ENCODE data around the gene NEGR1. TPM values are rescaled to one million over a fixed set of nuclear protein-coding genes. Genes with fewer than 3 reads are reported as not detected.
A peak's percentile ranks its signal among the peaks of the same experiment; 100 is the strongest.

The NEGR1 gene
- total RNA-seq, 1 donor from 2014 or later = 0.64 TPM

GRCh38 chr1:72122099-72122880 is 160.0 kb downstream of the NEGR1 start:
- peak in 1 of 2 donors; percentile 45 for DNase-seq (ENCODE audit: low read depth in 2 of 2)

DNA sequence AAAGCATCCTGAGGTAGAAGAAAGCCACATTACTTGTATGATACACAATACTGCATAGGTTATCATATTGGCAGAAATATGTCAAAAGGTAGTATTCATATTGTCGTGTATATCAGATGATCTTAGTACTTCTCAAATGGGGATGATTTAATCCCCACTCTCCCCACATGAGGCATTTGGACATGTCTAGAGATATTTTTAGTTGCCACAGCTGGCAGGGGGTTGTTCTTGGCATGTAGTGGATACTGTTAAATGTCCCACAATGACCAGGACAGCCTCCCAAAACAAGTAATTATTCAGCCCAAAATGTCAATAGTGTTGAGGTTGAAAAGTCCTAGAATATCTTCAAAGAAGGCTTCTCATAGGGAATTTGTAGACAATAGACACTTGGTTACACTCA is 162.8 kb downstream of the NEGR1 start:
- no peak for DNase-seq (ENCODE audit: low read depth in 2 of 2)

DNA sequence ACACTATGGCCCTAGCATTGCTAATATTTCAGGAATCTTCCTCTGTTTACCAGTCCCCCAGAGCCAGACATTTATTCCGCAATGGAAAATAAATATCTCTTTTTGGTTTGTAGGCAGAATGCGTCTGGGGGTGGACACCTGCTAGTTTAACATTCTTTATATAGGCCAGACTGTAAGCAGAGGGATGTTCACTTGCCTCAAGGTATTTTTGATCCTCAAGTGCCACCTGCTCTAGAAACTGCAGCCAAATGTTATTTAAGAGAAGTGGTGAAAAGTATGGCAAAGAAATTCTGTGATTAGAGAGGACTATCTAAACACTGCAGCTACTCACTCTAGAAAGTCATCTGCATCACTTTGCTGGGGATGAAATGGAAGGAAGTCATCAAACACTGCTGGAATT is 164.7 kb downstream of the NEGR1 start:
- DNase-seq (ENCODE audit: low read depth in 2 of 2) = no peak

DNA sequence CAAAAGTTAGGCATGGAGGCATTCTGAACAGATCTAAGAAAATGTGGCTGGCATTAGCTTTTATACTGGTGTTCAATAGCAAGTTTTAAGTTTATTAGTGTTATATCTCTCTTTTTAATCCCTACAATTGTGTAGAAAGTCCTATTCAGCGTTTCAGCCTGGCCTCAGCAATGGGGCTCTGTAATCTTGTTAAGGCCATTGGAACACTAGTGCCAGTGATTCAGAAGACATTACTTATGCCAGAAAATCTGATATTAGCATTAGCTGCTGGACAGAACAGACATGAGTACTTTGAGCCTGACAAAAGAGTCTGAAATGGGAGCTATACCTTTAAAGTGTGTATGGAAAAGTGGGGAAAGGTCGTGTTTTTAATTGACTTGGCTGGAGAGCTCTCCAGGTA is 167.0 kb downstream of the NEGR1 start:
- no peak for DNase-seq (ENCODE audit: low read depth in 2 of 2)

DNA sequence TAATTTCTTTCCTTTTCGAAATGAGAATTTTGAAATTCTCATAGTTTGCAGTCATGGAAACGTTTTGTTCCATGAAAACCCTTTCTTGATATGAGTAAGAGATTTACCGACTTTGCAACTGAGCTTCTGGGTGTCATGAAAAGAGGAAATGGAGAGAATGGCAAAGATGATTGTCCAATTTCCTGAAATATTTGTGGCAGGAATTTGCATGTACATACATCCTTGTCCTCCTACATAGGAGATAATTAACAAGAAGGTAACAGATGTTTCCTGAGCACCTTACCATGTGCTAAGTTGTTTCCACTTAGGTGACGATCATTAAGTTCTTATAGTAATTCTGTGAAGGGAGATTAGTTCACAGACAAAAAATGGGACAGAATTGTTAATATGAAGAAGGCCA is 170.7 kb downstream of the NEGR1 start:
- DNase-seq (ENCODE audit: low read depth in 2 of 2) = peak; percentile 7 to 59

- no peak for DNase-seq (ENCODE audit: low read depth in 2 of 2)
Measured at GRCh38 chr1:72109916-72110315, 172.4 kb downstream of the NEGR1 start.

- DNase-seq (ENCODE audit: low read depth in 2 of 2) = no peak
Measured at GRCh38 chr1:72105201-72105600, 177.1 kb downstream of the NEGR1 start.

- DNase-seq (ENCODE audit: low read depth in 2 of 2) = no peak
Measured at GRCh38 chr1:72101840-72102632, 180.3 kb downstream of the NEGR1 start.

- no peak for DNase-seq (ENCODE audit: low read depth in 2 of 2)
Measured at GRCh38 chr1:72100771-72101170, 181.6 kb downstream of the NEGR1 start.

DNA sequence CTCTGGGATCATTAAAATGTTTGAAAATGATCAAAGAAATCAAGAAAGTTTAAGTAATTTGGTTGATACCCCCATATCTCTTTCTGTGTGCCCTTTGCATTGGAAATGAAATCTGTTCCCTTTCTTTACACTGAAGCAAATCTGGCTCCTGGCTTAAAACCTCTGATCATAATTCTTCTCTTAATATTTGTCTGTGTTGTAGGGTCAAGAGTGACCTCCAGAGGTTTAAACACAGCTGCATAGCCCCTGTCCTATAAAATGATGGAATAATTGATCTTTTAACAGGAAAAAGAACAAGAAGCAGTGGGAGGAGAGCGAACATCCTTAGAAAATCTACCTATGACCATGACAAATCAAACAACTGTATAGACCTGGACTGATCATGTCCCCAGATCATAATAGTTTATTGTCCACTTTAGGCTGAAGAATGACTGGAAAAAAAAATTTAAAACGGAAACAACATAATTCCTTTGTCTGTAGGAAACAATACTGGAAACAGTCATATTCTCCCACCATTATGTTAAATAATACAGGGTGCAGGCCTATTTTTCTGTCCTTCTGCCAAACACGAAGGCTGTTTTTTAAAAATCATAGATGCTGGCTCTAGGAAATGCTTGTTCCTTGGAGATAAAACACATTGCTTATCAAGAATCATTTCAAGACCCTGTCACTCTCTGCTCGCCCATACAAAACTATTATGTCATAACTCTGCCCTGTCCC is 184.3 kb downstream of the NEGR1 start:
- DNase-seq (ENCODE audit: low read depth in 2 of 2) = peak; percentile 2 to 51

- no peak for DNase-seq (ENCODE audit: low read depth in 2 of 2)
Measured at GRCh38 chr1:72094209-72094608, 188.1 kb downstream of the NEGR1 start.

DNA sequence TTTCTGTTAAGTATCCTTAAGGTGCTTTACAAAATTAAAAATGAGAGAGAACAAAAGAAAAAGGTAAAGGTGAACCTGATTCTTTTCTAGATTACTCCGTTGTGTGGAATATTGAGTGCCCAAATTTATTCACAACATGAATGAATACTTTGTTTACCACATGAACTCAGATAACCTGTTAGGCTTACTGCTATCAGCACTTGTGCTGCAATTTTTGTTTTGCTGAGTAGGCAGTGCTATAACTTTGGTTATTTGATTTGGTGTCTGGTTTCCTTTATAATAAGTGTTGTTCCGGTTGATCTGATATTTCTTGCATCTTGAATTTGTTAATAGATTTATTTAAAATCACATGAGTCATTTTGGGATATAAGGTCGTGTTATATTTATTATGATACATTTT is 195.9 kb downstream of the NEGR1 start:
- no peak for DNase-seq (ENCODE audit: low read depth in 2 of 2)

DNA sequence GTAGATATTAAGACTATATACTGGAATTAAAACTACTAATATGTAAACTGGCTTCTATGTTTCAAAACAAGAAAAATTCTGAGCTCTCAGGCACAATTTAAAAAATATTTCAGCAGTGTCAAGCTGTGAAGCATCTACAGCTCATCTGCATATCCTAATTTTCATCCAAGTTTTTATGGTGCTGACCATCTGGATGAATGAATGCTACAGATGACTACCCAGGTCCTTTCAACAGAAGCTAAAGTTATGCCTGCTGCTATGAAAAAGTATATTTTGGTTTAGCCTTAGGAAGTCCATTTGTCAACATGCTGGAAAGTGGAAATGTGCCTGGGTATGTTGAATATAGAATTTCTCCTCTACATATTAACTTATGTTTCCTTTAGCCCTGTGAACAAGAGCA is 206.9 kb downstream of the NEGR1 start:
- DNase-seq (ENCODE audit: low read depth in 2 of 2) = no peak

DNA sequence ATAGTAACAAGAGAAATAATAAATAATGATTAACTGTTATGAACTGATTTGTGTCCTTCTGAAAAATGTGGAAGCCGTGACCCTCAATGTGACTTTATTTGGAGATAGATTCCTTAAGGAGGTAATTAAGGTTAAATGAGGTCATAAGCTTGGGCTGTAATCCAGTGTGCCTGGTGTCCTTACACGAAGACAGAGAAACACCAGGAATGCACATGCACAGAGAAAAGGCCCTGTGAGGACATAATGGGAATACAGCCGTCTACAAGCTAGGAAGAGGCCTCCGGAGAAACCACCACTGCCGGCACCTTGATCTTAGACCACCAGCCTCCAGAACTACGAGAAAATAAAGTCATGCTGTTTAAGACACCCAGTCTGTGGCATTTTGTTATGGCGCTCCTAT is 215.9 kb downstream of the NEGR1 start:
- no peak for DNase-seq (ENCODE audit: low read depth in 2 of 2)

DNA sequence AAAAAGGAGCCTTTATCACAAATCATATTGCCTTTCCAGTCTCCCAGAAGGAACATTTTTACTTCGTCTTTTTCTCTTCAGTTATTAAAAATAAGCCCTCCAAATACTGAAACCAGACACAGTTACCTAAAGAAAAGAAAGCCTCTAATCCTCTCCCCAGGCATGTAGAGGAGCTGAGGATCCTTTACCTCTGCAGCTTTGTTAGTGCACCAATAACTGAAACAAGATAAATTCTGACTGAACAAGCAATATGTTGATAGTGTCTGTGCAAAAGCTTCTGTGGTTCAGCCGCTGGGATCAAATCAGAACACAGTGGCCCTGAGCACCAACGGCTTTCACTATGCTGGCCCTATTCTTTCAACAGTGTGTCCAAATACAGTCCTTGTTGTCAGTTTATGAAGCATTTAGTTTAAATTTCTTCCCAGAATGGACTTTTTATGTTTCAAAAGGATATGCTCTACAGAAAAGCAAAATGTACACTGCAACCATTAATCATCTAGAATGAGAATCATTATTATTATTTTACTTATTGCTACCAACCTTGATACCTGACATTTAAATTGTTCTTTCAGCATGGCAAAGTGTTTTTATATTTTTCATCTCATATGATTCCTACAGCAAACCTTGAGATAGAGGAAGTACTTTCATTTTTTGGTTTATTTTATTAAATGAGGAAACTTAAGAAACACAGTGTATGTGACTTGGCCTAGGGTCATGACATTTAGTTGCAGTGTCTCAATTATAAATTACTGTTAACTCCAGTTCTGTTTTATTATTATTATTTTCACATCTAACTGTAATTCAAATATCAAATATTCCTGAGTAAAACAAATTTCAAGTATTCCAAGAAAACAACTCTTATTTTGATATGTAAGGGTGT is 217.9 kb downstream of the NEGR1 start:
- DNase-seq (ENCODE audit: low read depth in 2 of 2) = no peak

- DNase-seq (ENCODE audit: low read depth in 2 of 2) = no peak
Measured at GRCh38 chr1:72063364-72064044, 218.8 kb downstream of the NEGR1 start.

GRCh38 chr1:72062584-72062983 is 219.8 kb downstream of the NEGR1 start:
- no peak for DNase-seq (ENCODE audit: low read depth in 2 of 2)

- no peak for DNase-seq (ENCODE audit: low read depth in 2 of 2)
Measured at GRCh38 chr1:72060466-72061245, 221.7 kb downstream of the NEGR1 start.

DNA sequence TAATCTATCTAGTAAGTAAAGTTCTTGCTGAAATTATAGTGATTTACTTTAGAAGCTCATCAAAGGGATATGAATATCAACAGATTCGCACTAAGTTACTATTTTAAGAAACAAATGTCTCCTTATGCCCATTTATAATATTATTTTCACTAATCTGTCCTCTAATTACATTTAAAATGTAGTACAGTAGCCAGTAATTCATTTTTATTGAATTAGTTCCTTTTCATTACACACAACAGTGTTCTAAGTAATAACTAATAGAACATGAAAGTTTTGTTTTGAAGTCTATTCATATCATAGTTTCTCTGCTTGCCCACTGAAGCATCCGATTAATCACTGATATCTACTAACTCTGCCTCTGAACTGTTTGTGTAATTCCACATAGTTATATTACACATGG is 225.8 kb downstream of the NEGR1 start:
- DNase-seq (ENCODE audit: low read depth in 2 of 2) = no peak

DNA sequence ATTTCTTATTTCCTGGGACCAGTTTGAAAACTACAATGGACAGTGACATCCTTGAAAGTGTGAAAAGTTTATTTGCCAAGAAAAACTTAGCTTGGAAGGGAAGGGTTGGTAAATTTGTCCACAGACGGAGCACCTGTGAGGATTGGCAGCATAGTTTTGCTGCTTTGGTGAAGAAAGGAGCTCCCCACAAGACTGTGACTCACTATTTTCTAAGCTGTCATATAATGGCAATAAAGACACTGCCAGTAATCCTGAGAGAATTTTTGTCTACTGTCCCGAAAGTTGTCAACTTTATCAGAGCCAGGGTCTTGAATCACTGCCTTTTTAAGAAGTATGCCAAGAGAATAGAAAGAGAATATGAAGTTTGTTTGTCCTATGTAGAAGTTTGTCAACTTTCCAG is 230.8 kb downstream of the NEGR1 start:
- no peak for DNase-seq (ENCODE audit: low read depth in 2 of 2)

Measured in dermis microvascular lymphatic vessel endothelial cell (primary cell).